ENCODE measurements around the gene ZIC2.

DNA sequence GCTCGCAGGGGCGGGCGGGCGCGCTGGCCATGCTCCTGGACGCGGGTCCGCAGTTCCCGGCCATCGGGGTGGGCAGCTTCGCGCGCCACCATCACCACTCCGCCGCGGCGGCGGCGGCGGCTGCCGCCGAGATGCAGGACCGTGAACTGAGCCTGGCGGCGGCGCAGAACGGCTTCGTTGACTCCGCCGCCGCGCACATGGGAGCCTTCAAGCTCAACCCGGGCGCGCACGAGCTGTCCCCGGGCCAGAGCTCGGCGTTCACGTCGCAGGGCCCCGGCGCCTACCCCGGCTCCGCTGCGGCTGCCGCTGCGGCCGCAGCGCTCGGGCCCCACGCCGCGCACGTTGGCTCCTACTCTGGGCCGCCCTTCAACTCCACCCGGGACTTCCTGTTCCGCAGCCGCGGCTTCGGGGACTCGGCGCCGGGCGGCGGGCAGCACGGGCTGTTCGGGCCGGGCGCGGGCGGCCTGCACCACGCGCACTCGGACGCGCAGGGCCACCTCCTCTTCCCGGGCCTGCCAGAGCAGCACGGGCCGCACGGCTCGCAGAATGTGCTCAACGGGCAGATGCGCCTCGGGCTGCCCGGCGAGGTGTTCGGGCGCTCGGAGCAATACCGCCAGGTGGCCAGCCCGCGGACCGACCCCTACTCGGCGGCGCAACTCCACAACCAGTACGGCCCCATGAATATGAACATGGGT lies 599 bp downstream of the ZIC2 start:
- no peak for TF ChIP-seq EZH2 (IDR thresholded peaks at IDR 0.05)
- TF ChIP-seq CTCF (IDR thresholded peaks at IDR 0.05), result no peak
- TF ChIP-seq EZH2phosphoT487 (IDR thresholded peaks at IDR 0.05), result no peak

All from neural progenitor cell (in vitro differentiated cells).